ENCODE results near the gene BNIPL. TPM values are rescaled to one million over a fixed set of nuclear protein-coding genes. Genes with fewer than 3 reads are reported as not detected.

The BNIPL gene
- total RNA-seq, result 100 to 1,000 TPM; 220 to 297 (median 254) TPM

GRCh38 chr1:151036356-151036755 is at the start of gene BNIPL:
Gene BNIPL (plus strand): TSS chr1:151036586. CDS start chr1:151036726, 140 bp downstream.
- 28 to 36% methylated on average over 2 of the region's 2 CpGs for WGBS, 2 donors
- DNase-seq (ENCODE audit: low spot score in 2 of 2), result no peak
- no peak within 1 kb of the TSS for H3K4me3 ChIP-seq (ENCODE audit: low read depth, poor library complexity, severe bottlenecking)
- intact Hi-C loops (cut with DNase I; ENCODE audit: low total_unique reads), result no loop called here
- TF ChIP-seq POLR2A (IDR thresholded peaks at IDR 0.05), result no peak
- TF ChIP-seq CTCF (IDR thresholded peaks at IDR 0.05), result no peak

GRCh38 chr1:150987924-150988323 is 48.5 kb upstream of the BNIPL start:
- intact Hi-C loops (cut with DNase I; ENCODE audit: low total_unique reads), result no loop called here
- TF ChIP-seq POLR2A (IDR thresholded peaks at IDR 0.05) (no peak), CTCF (IDR thresholded peaks at IDR 0.05) (no peak)
- WGBS, 2 donors, result 81 to 86% methylated on average over 7 of the region's 7 CpGs
- H3K4me3 ChIP-seq (ENCODE audit: low read depth, poor library complexity, severe bottlenecking), result no peak overlapping the region
- DNase-seq (ENCODE audit: low spot score in 2 of 2), result no peak

- intact Hi-C loops (cut with DNase I; ENCODE audit: low total_unique reads), result loop anchor here (10.0 kb wide), 2 partner anchors 438 to 508 kb away; partner anchors contain the start of gene TARS2
- H3K4me3 ChIP-seq (ENCODE audit: low read depth, poor library complexity, severe bottlenecking), result no peak overlapping the region
- TF ChIP-seq POLR2A (IDR thresholded peaks at IDR 0.05) (no peak), CTCF (IDR thresholded peaks at IDR 0.05) (no peak)
- DNase-seq (ENCODE audit: low spot score in 2 of 2), result no peak
- 68 to 77% methylated on average over 4 of the region's 4 CpGs for WGBS, 2 donors
Observed at GRCh38 chr1:150992626-150993025, 43.8 kb upstream of the BNIPL start.

GRCh38 chr1:150994248-150994647 is 42.1 kb upstream of the BNIPL start:
- TF ChIP-seq POLR2A (IDR thresholded peaks at IDR 0.05) (no peak), CTCF (IDR thresholded peaks at IDR 0.05) (no peak)
- DNase-seq (ENCODE audit: low spot score in 2 of 2), result no peak
- 79 to 87% methylated on average over 3 of the region's 3 CpGs for WGBS, 2 donors
- intact Hi-C loops (cut with DNase I; ENCODE audit: low total_unique reads), result loop anchor here (10.0 kb wide), 2 partner anchors 439 to 509 kb away; partner anchors contain the start of gene TARS2
- no peak overlapping the region for H3K4me3 ChIP-seq (ENCODE audit: low read depth, poor library complexity, severe bottlenecking)

- intact Hi-C loops (cut with DNase I; ENCODE audit: low total_unique reads), result loop anchor here (10.0 kb wide), 2 partner anchors 441 to 511 kb away; partner anchors contain the start of gene TARS2
- H3K4me3 ChIP-seq (ENCODE audit: low read depth, poor library complexity, severe bottlenecking), result no peak overlapping the region
- DNase-seq (ENCODE audit: low spot score in 2 of 2), result no peak
- TF ChIP-seq CTCF (IDR thresholded peaks at IDR 0.05) (no peak), POLR2A (IDR thresholded peaks at IDR 0.05) (no peak)
- 17 to 38% methylated on average over 4 of the region's 4 CpGs for WGBS, 2 donors
Observed at GRCh38 chr1:150995460-150995859, 40.9 kb upstream of the BNIPL start.

GRCh38 chr1:150995896-150996295 is 40.5 kb upstream of the BNIPL start:
- DNase-seq (ENCODE audit: low spot score in 2 of 2), result peak; percentile 65 to 92
- intact Hi-C loops (cut with DNase I; ENCODE audit: low total_unique reads), result loop anchor here (10.0 kb wide), 2 partner anchors 441 to 511 kb away; partner anchors contain the start of gene TARS2
- WGBS, 2 donors, result 19 to 30% methylated on average over 9 of the region's 9 CpGs

More at GRCh38 chr1:150995896-150996295, 40.5 kb upstream of the BNIPL start:
- TF ChIP-seq POLR2A (IDR thresholded peaks at IDR 0.05), result no peak
- peak in 1 of 3 donors; percentile 97 for TF ChIP-seq CTCF (IDR thresholded peaks at IDR 0.05)
- H3K4me3 ChIP-seq (ENCODE audit: low read depth, poor library complexity, severe bottlenecking), result no peak overlapping the region
